Esophagus muscularis mucosa (tissue), 3 donors: ENCODE results near the gene NDUFV1.

Experiments used
- CTCF ChIP-seq, 3 experiments: fragments of 200-600 bp in 2 of 3; fragments of 450-650 bp in 1 of 3; sonication (generic) in 2 of 3; IDR thresholded peaks; one replicate each; pipeline ENCODE4 v1.5.1; 2017 to 2019; ENCODE audit warnings: antibody characterized with exemption in 3 of 3, mild to moderate bottlenecking in 2 of 3, moderate library complexity in 1 of 3
- POLR2A ChIP-seq: fragments of 450-650 bp; IDR thresholded peaks from one replicate; pipeline ENCODE4 v1.6.1; 2017; ENCODE audit warnings: antibody characterized with exemption, moderate library complexity, mild to moderate bottlenecking, low read depth

DNA sequence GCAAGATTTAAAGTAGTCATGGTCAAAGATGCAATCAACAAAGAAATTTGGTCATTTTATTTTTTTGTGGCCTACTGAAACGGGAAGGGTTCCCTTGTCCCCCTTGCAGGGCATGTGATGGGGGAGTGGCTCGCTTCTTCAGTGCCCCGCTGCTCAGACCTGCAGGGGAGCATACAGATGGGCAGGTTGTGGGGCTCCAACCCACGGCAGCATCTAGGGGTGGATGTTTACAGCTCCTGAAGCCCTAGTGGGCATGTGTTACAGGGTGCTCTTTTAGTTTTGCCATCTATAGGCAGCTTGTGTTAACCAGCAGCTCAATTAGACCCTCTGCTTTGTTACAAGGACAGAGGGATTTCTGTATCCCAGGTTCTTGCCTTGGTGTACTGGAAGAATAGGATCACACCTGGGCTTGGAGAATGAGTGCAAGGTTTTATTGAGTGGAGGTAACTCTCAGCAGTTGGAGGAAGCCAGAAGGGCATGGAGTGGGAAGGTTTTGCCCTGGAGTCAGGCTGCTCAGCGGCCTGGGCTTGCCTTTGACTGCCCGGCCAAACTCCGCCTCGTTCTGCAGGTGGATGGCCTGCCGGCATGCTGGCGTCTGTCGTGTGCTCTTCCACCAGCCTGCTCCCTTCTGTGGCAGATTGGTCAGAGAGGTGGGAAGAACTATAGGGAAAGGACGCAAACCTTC lies 13.7 kb upstream of the NDUFV1 start:
- no peak for TF ChIP-seq CTCF (IDR thresholded peaks at IDR 0.05)
- TF ChIP-seq POLR2A = no peak
